HG03521 (cell line): Measurements from ENCODE around the gene BEGAIN.

ENCODE experiments used
- ATAC-seq: cut with Tn5 transposase; IDR thresholded peaks from one replicate; pipeline ENCODE4 v1.9.1; 2021; ENCODE audit warnings: mild to moderate bottlenecking, moderate library complexity; ENCODE audit not compliant: unreplicated experiment

The BEGAIN gene

GRCh38 chr14:100584056-100585031 is 2.9 kb downstream of the BEGAIN start:
- ATAC-seq, result no peak

- no peak for ATAC-seq
Observed at GRCh38 chr14:100583245-100583644, 4.0 kb downstream of the BEGAIN start.

- ATAC-seq, result no peak
Observed at GRCh38 chr14:100582496-100583165, 4.6 kb downstream of the BEGAIN start.

- ATAC-seq, result no peak
Observed at GRCh38 chr14:100581228-100582145, 5.7 kb downstream of the BEGAIN start.

GRCh38 chr14:100580316-100581227 is 6.6 kb downstream of the BEGAIN start:
- no peak for ATAC-seq

GRCh38 chr14:100578552-100578951 is 8.7 kb downstream of the BEGAIN start:
- ATAC-seq, result no peak

- no peak for ATAC-seq
Observed at GRCh38 chr14:100577986-100578431, 9.2 kb downstream of the BEGAIN start.

- ATAC-seq, result no peak
Observed at GRCh38 chr14:100577321-100577985, 9.8 kb downstream of the BEGAIN start.

- no peak for ATAC-seq
Observed at GRCh38 chr14:100576091-100577085, 10.8 kb downstream of the BEGAIN start.

GRCh38 chr14:100575266-100575995 is 11.8 kb downstream of the BEGAIN start:
- ATAC-seq, result no peak

- no peak for ATAC-seq
Observed at GRCh38 chr14:100574642-100575031, 12.6 kb downstream of the BEGAIN start.

GRCh38 chr14:100573757-100574641 is 13.2 kb downstream of the BEGAIN start:
- no peak for ATAC-seq

GRCh38 chr14:100573002-100573756 is 14.0 kb downstream of the BEGAIN start:
- no peak for ATAC-seq

- ATAC-seq, result no peak
Observed at GRCh38 chr14:100572543-100572942, 14.7 kb downstream of the BEGAIN start.

- no peak for ATAC-seq
Observed at GRCh38 chr14:100571837-100572236, 15.4 kb downstream of the BEGAIN start.
